Activated CD8-positive, alpha-beta memory T cell treated with anti-CD3 and anti-CD28 coated beads for 24 hours (primary cell): Measurements from ENCODE around the gene COMMD1.
"Not testable (repeated sequence)": the region's sequence is repeated elsewhere in the genome, so short reads cannot be mapped to it uniquely, and the experiment has no call there.

Source experiments
- DNase-seq: peaks from one replicate; pipeline ENCODE4 v3.0.0-alpha.2; 2020

COMMD1 gene

GRCh38 chr2:61969376-61969775 is 63.9 kb downstream of the COMMD1 start:
- no peak for DNase-seq

- no peak for DNase-seq
Measured at GRCh38 chr2:61970807-61971556, 65.5 kb downstream of the COMMD1 start.

GRCh38 chr2:61978522-61978921 is 73.0 kb downstream of the COMMD1 start:
- DNase-seq, result no peak

GRCh38 chr2:61980758-61981157 is 75.3 kb downstream of the COMMD1 start:
- no peak for DNase-seq

- DNase-seq, result no peak
Measured at GRCh38 chr2:61984682-61985081, 79.2 kb downstream of the COMMD1 start.

GRCh38 chr2:61988462-61989366 is 83.2 kb downstream of the COMMD1 start:
- DNase-seq, result no peak

- DNase-seq, result no peak
Measured at GRCh38 chr2:61993422-61994024, 88.0 kb downstream of the COMMD1 start.

GRCh38 chr2:61994531-61994930 is 89.1 kb downstream of the COMMD1 start:
- no peak for DNase-seq

- no peak for DNase-seq
Measured at GRCh38 chr2:61995065-61995464, 89.6 kb downstream of the COMMD1 start.

- DNase-seq, result no peak
Measured at GRCh38 chr2:61995515-61995914, 90.0 kb downstream of the COMMD1 start.

GRCh38 chr2:61998426-61998825 is 93.0 kb downstream of the COMMD1 start:
- DNase-seq, result no peak

GRCh38 chr2:62000538-62000937 is 95.1 kb downstream of the COMMD1 start:
- no peak for DNase-seq

- no peak for DNase-seq
Measured at GRCh38 chr2:62001431-62001830, 96.0 kb downstream of the COMMD1 start.

GRCh38 chr2:62004428-62004827 is 99.0 kb downstream of the COMMD1 start:
- DNase-seq, result not testable (repeated sequence)

- DNase-seq, result no peak
Measured at GRCh38 chr2:62007555-62007954, 102.1 kb downstream of the COMMD1 start.

GRCh38 chr2:62010632-62011256 is 105.3 kb downstream of the COMMD1 start:
- no peak for DNase-seq

GRCh38 chr2:62013641-62014040 is 108.2 kb downstream of the COMMD1 start:
- no peak for DNase-seq

- DNase-seq, result no peak
Measured at GRCh38 chr2:62014102-62014501, 108.6 kb downstream of the COMMD1 start.

- DNase-seq, result no peak
Measured at GRCh38 chr2:62016957-62017356, 111.5 kb downstream of the COMMD1 start.

- no peak for DNase-seq
Measured at GRCh38 chr2:62029910-62030309, 124.4 kb downstream of the COMMD1 start.

GRCh38 chr2:62030902-62031301 is 125.4 kb downstream of the COMMD1 start:
- DNase-seq, result no peak

- no peak for DNase-seq
Measured at GRCh38 chr2:62032096-62032495, 126.6 kb downstream of the COMMD1 start.

- DNase-seq, result no peak
Measured at GRCh38 chr2:62034715-62035114, 129.2 kb downstream of the COMMD1 start.
